HG03039 (cell line): ENCODE results near the gene ZNF865.

Source experiments
- ATAC-seq: cut with Tn5 transposase; IDR thresholded peaks from one replicate; pipeline ENCODE4 v1.9.1; 2021; ENCODE audit warnings: mild to moderate bottlenecking, moderate library complexity; ENCODE audit not compliant: unreplicated experiment

The ZNF865 gene

GRCh38 chr19:55603581-55604292 lies 1.7 kb upstream of the ZNF865 start:
- no peak for ATAC-seq

- ATAC-seq, result peak; percentile 65
Measured at GRCh38 chr19:55605207-55605636, 225 bp upstream of the ZNF865 start.

GRCh38 chr19:55606471-55606787 lies 982 bp downstream of the ZNF865 start:
- ATAC-seq, result no peak

- ATAC-seq, result no peak
Measured at GRCh38 chr19:55606817-55607216, 1.4 kb downstream of the ZNF865 start.

- ATAC-seq, result no peak
Measured at GRCh38 chr19:55609326-55609725, 3.9 kb downstream of the ZNF865 start.

GRCh38 chr19:55611300-55611982 lies 6.0 kb downstream of the ZNF865 start:
- no peak for ATAC-seq

- ATAC-seq, result no peak
Measured at GRCh38 chr19:55611983-55612645, 6.7 kb downstream of the ZNF865 start.

- no peak for ATAC-seq
Measured at GRCh38 chr19:55613396-55613795, 7.9 kb downstream of the ZNF865 start.

GRCh38 chr19:55613930-55614710 lies 8.7 kb downstream of the ZNF865 start:
- ATAC-seq, result no peak

GRCh38 chr19:55614711-55615542 lies 9.5 kb downstream of the ZNF865 start:
- ATAC-seq, result no peak

GRCh38 chr19:55615543-55616394 lies 10.3 kb downstream of the ZNF865 start:
- ATAC-seq, result no peak

- ATAC-seq, result no peak
Measured at GRCh38 chr19:55616395-55616875, 11.0 kb downstream of the ZNF865 start.

- no peak for ATAC-seq
Measured at GRCh38 chr19:55617426-55617825, 12.0 kb downstream of the ZNF865 start.

GRCh38 chr19:55618426-55618825 lies 13.0 kb downstream of the ZNF865 start:
- ATAC-seq, result no peak

GRCh38 chr19:55619286-55619685 lies 13.8 kb downstream of the ZNF865 start:
- ATAC-seq, result no peak

- no peak for ATAC-seq
Measured at GRCh38 chr19:55620410-55621204, 15.2 kb downstream of the ZNF865 start.

GRCh38 chr19:55621205-55621672 lies 15.8 kb downstream of the ZNF865 start:
- ATAC-seq, result no peak

- no peak for ATAC-seq
Measured at GRCh38 chr19:55621673-55622231, 16.3 kb downstream of the ZNF865 start.
